ENCODE measurements around the gene LZTFL1. TPM values are rescaled to one million over a fixed set of nuclear protein-coding genes. Genes with fewer than 3 reads are reported as not detected.

The LZTFL1 gene
- total RNA-seq, 4 donors from 2014 or later = 12.0 to 18.3 (median 17.8) TPM

- H3K27me3 ChIP-seq = no peaks in the 10 kb centered on the region
- H3K9me3 ChIP-seq = no peaks in the 10 kb centered on the region
- intact Hi-C loops (cut with DNase I) = no loop called here
- H3K4me1 ChIP-seq = peaks cover 0 to 4% (median 0%) of the 10 kb centered on the region in 4 donors
- no peaks in the 10 kb centered on the region for H3K36me3 ChIP-seq
- H3K27ac ChIP-seq (replicated peaks in 1 of 4) = no peak overlapping the region
- DNase-seq (ENCODE audit: extremely low spot score) = no peak
- H3K4me3 ChIP-seq = no peak overlapping the region
- WGBS = 70% methylated on average over 3 of the region's 3 CpGs
- TF ChIP-seq CTCF (IDR thresholded peaks at IDR 0.05) = no peak
- TF ChIP-seq POLR2AphosphoS5 (IDR thresholded peaks at IDR 0.05) = no peak
- no peak for TF ChIP-seq EP300 (IDR thresholded peaks at IDR 0.05)
Measured at GRCh38 chr3:45880725-45881077, 38.8 kb upstream of the LZTFL1 start.

GRCh38 chr3:45878124-45878523, 36.2 kb upstream of the LZTFL1 start:
- Histone ChIP-seq H3K36me3 (no peaks in the 10 kb centered on the region), H3K4me3 (no peak overlapping the region), H3K27me3 (no peaks in the 10 kb centered on the region), H3K27ac (replicated peaks in 1 of 4) (no peak overlapping the region), H3K9me3 (no peaks in the 10 kb centered on the region), H3K4me1 (peaks cover 0 to 4% (median 0%) of the 10 kb centered on the region in 4 donors)
- DNase-seq (ENCODE audit: extremely low spot score) = no peak
- no peak for TF ChIP-seq EP300 (IDR thresholded peaks at IDR 0.05)
- no peak for TF ChIP-seq POLR2A (IDR thresholded peaks at IDR 0.05; ENCODE audit: low read depth)
- TF ChIP-seq POLR2AphosphoS5 (IDR thresholded peaks at IDR 0.05) = no peak
- TF ChIP-seq CTCF (IDR thresholded peaks at IDR 0.05) = no peak
- intact Hi-C loops (cut with DNase I) = no loop called here
- whole genome bisulfite sequencing = 88% methylated on average over 2 of the region's 2 CpGs

- WGBS = 70% methylated on average over 5 of the region's 5 CpGs
- no peak for TF ChIP-seq POLR2AphosphoS5 (IDR thresholded peaks at IDR 0.05)
- H3K36me3 ChIP-seq = no peaks in the 10 kb centered on the region
- H3K4me1 ChIP-seq = no peaks in the 10 kb centered on the region
- no peaks in the 10 kb centered on the region for H3K9me3 ChIP-seq
- H3K27ac ChIP-seq (replicated peaks in 1 of 4) = no peak overlapping the region
- H3K27me3 ChIP-seq = no peaks in the 10 kb centered on the region
- no peak overlapping the region for H3K4me3 ChIP-seq
- intact Hi-C loops (cut with DNase I) = no loop called here
- DNase-seq (ENCODE audit: extremely low spot score) = no peak
Measured at GRCh38 chr3:45874677-45875346, 32.9 kb upstream of the LZTFL1 start.

GRCh38 chr3:45873638-45874037, 31.7 kb upstream of the LZTFL1 start:
- TF ChIP-seq CTCF (IDR thresholded peaks at IDR 0.05) (no peak), EP300 (IDR thresholded peaks at IDR 0.05) (no peak), POLR2AphosphoS5 (IDR thresholded peaks at IDR 0.05) (no peak), POLR2A (IDR thresholded peaks at IDR 0.05; ENCODE audit: low read depth) (no peak)
- H3K27ac ChIP-seq (replicated peaks in 1 of 4) = no peak overlapping the region
- intact Hi-C loops (cut with DNase I) = no loop called here
- no peak overlapping the region for H3K4me3 ChIP-seq
- 87% methylated on average over 4 of the region's 4 CpGs for WGBS
- H3K36me3 ChIP-seq = no peaks in the 10 kb centered on the region
- H3K27me3 ChIP-seq = no peaks in the 10 kb centered on the region
- no peaks in the 10 kb centered on the region for H3K9me3 ChIP-seq
- no peak for DNase-seq (ENCODE audit: extremely low spot score)
- H3K4me1 ChIP-seq = no peaks in the 10 kb centered on the region

- Histone ChIP-seq H3K27me3 (no peaks in the 10 kb centered on the region), H3K4me3 (no peak overlapping the region), H3K27ac (replicated peaks in 1 of 4) (no peak overlapping the region), H3K36me3 (no peaks in the 10 kb centered on the region), H3K4me1 (no peaks in the 10 kb centered on the region), H3K9me3 (no peaks in the 10 kb centered on the region)
- intact Hi-C loops (cut with DNase I) = no loop called here
- TF ChIP-seq CTCF (IDR thresholded peaks at IDR 0.05) (no peak), EP300 (IDR thresholded peaks at IDR 0.05) (no peak), POLR2A (IDR thresholded peaks at IDR 0.05; ENCODE audit: low read depth) (no peak)
- no peak for DNase-seq (ENCODE audit: extremely low spot score)
Measured at GRCh38 chr3:45873036-45873435, 31.1 kb upstream of the LZTFL1 start.
